Progenitor cell of endocrine pancreas (in vitro differentiated cells): Measurements from ENCODE around the gene LIME1. TPM values are rescaled to one million over a fixed set of nuclear protein-coding genes. Genes with fewer than 3 reads are reported as not detected.
"Not testable (repeated sequence)": the region's sequence is repeated elsewhere in the genome, so short reads cannot be mapped to it uniquely, and the experiment has no call there.

Experiments
- DNase-seq: peaks from one replicate; pipeline ENCODE4 v3.0.0; 2021; ENCODE audit warnings: low spot score; ENCODE audit not compliant: unreplicated experiment
- H3K27ac Mint-ChIP-seq: 2 replicates; pipeline ENCODE4 v1.8.0; 2021; ENCODE audit warnings: mild to moderate bottlenecking, moderate library complexity, mixed read lengths
- H3K27me3 Mint-ChIP-seq: 2 replicates; pipeline ENCODE4 v1.8.0; 2021; ENCODE audit warnings: mixed read lengths
- H3K36me3 Mint-ChIP-seq: 2 replicates; pipeline ENCODE4 v1.8.0; 2022; ENCODE audit warnings: mixed read lengths; ENCODE audit not compliant: insufficient read depth
- H3K4me1 Mint-ChIP-seq: 2 replicates; pipeline ENCODE4 v1.8.0; 2021; ENCODE audit warnings: low read depth, mixed read lengths
- H3K4me3 Mint-ChIP-seq: 2 replicates; pipeline ENCODE4 v1.8.0; 2021; ENCODE audit warnings: low read depth, mild to moderate bottlenecking, moderate library complexity, mixed read lengths
- H3K9me3 Mint-ChIP-seq: 2 replicates; pipeline ENCODE4 v1.8.0; 2021; ENCODE audit warnings: low read depth, mixed read lengths
- total RNA-seq: library from RNA; stranded (reverse); gene quantifications from 2 replicates; pipeline ENCODE4 v1.2.1, GENCODE V29; 2021
- TF ChIP-seq, protein P1 (sequence below): fragments of 200-600 bp; sonication (generic); IDR thresholded peaks from one replicate; pipeline ENCODE4 v1.5.0; 2021; ENCODE audit warnings: antibody characterized with exemption, mild to moderate bottlenecking; ENCODE audit not compliant: unreplicated experiment

The LIME1 gene
- total RNA-seq, 1 donor from 2014 or later = 17.2 TPM

GRCh38 chr20:63718996-63719395, 17.5 kb upstream of the LIME1 start:
- TF ChIP-seq, protein P1, sequence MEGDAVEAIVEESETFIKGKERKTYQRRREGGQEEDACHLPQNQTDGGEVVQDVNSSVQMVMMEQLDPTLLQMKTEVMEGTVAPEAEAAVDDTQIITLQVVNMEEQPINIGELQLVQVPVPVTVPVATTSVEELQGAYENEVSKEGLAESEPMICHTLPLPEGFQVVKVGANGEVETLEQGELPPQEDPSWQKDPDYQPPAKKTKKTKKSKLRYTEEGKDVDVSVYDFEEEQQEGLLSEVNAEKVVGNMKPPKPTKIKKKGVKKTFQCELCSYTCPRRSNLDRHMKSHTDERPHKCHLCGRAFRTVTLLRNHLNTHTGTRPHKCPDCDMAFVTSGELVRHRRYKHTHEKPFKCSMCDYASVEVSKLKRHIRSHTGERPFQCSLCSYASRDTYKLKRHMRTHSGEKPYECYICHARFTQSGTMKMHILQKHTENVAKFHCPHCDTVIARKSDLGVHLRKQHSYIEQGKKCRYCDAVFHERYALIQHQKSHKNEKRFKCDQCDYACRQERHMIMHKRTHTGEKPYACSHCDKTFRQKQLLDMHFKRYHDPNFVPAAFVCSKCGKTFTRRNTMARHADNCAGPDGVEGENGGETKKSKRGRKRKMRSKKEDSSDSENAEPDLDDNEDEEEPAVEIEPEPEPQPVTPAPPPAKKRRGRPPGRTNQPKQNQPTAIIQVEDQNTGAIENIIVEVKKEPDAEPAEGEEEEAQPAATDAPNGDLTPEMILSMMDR = no peak
- H3K27ac Mint-ChIP-seq = no peak overlapping the region
- no peak for DNase-seq
- H3K36me3 Mint-ChIP-seq = peaks cover 34% of the 10 kb centered on the region
- peaks cover 3% of the 10 kb centered on the region for H3K9me3 Mint-ChIP-seq
- H3K4me1 Mint-ChIP-seq = no peaks in the 10 kb centered on the region
- H3K27me3 Mint-ChIP-seq = no peaks in the 10 kb centered on the region
- H3K4me3 Mint-ChIP-seq = no peak overlapping the region

- not testable (repeated sequence) for H3K4me1 Mint-ChIP-seq, H3K9me3 Mint-ChIP-seq, H3K27ac Mint-ChIP-seq, H3K27me3 Mint-ChIP-seq, H3K4me3 Mint-ChIP-seq, DNase-seq
- H3K36me3 Mint-ChIP-seq = peaks cover 31% of the 10 kb centered on the region
Measured at GRCh38 chr20:63722967-63723622, 13.4 kb upstream of the LIME1 start.

DNA sequence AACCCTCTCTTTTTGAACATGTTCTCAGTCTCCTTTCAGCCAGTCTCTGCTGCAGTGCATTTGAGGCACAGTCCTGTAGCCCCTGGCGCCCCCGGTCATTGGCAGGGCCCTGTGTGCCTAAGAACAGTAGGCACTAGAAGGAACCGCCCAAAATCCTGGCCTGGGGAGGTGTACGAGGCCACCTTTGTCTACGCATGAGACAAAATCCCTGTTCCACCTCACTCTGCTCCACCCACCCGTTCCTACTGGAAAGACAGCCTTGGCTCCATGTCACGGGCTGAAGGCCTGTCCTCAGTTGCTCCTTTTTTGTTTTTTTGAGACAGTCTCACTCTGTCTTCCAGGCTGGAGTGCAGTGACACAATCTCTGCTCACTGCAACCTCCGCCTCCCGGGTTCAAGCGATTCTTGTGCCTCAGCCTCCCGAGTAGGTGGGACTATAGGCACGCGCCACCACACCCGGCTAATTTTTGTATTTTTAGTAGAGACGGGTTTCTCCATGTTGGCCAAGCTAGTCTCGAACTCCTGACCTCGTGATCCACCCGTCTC, 6.2 kb upstream of the LIME1 start:
- not testable (repeated sequence) for H3K4me1 Mint-ChIP-seq, H3K27ac Mint-ChIP-seq, H3K27me3 Mint-ChIP-seq, H3K9me3 Mint-ChIP-seq, H3K4me3 Mint-ChIP-seq, DNase-seq
- H3K36me3 Mint-ChIP-seq = peaks cover 23% of the 10 kb centered on the region

DNA sequence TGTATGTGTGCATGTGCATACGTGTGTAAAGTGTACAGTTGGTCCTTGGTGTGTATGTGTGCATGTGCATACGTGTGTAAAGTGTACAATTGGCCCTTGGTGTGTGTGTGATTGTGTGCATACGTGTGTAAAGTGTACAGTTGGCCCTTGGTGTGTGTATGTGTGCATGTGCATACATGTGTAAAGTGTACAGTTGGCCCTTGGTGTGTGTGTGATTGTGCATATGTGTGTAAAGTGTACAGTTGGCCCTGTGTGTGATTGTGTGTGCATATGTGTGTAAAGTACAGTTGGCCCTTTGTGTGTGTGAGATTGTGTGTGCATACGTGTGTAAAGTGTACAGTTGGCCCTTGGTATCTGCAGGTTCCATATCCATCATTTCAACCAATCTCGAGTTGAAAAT, 5.1 kb upstream of the LIME1 start:
- Mint-ChIP-seq H3K4me3 (no peak overlapping the region), H3K9me3 (no peaks in the 10 kb centered on the region), H3K36me3 (peaks cover 23% of the 10 kb centered on the region), H3K27ac (no peak overlapping the region), H3K27me3 (peaks cover 6% of the 10 kb centered on the region), H3K4me1 (no peaks in the 10 kb centered on the region)
- DNase-seq = no peak
- TF ChIP-seq, protein P1 = no peak

DNA sequence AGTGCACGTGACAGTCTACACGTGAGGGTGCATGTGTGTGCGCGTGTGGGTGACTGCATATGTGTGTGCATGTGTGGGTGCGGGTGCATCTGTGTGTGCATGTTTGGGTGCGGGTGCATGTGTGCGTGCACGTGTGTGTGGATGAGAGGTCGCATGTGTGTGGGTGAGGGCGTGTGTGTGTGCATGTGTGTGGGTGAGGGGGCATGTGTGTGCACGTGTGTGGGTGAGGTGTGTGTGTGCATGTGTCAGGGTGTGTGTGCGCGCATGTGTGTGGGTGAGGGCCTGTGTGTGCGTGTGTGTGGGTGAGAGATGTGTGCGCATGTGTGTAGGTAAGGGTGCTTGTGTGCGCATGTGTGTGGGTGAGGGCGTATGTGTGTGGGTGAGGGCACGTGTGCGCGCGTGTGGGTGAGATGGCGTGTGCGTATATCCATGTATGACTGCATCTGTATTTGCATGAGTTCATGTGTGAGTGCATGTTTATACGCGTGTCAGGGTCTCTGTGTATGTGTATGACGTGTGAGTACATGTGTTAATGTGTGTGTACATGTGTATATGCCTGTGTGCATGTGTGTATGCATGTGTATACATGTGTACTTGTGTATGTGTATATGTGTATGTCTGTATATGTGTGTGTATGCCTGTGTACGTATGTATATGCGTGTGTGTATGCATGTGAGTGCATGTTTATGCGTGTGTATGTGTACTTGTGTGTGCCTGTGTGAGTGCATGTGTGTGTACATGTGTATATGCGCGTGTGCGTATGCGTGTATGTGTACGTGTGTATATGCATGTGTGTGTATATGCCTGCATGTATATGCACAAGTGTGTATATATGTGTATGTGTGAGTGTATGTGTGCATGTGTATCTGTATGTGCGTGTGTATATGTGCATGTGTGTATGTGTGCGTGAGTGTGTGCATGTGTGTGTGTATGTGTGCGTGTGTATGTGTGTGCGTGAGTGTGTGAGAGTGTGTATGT, 4.1 kb upstream of the LIME1 start:
- Mint-ChIP-seq H3K27me3 (peaks cover 6% of the 10 kb centered on the region), H3K4me1 (no peaks in the 10 kb centered on the region), H3K27ac (no peak overlapping the region), H3K9me3 (no peaks in the 10 kb centered on the region), H3K36me3 (peaks cover 20% of the 10 kb centered on the region), H3K4me3 (no peak overlapping the region)
- DNase-seq = no peak
- TF ChIP-seq, protein P1 = no peak

GRCh38 chr20:63733117-63733516, 3.3 kb upstream of the LIME1 start:
- Mint-ChIP-seq H3K27me3 (peaks cover 6% of the 10 kb centered on the region), H3K27ac (no peak overlapping the region), H3K4me1 (no peaks in the 10 kb centered on the region), H3K4me3 (no peak overlapping the region), H3K9me3 (no peaks in the 10 kb centered on the region), H3K36me3 (peaks cover 20% of the 10 kb centered on the region)
- DNase-seq = no peak
- TF ChIP-seq, protein P1 = no peak
